Retinal pigment epithelial cell (primary cell): ENCODE data around the gene TRIM58.

ENCODE experiments used
- DNase-seq: peaks from one replicate; pipeline ENCODE4 v3.0.0-alpha.2; 2010; ENCODE audit warnings: low read depth
- H3K4me3 ChIP-seq: 2 replicates; pipeline ENCODE4 v1.5.1; 2011; ENCODE audit warnings: mild to moderate bottlenecking, low read length, control low read depth, moderate library complexity
- CTCF ChIP-seq: conservative IDR thresholded peaks from 2 replicates; pipeline ENCODE4 v1.5.1; 2011; ENCODE audit warnings: low read depth, low read length, control low read depth, inconsistent platforms

The TRIM58 gene

DNA sequence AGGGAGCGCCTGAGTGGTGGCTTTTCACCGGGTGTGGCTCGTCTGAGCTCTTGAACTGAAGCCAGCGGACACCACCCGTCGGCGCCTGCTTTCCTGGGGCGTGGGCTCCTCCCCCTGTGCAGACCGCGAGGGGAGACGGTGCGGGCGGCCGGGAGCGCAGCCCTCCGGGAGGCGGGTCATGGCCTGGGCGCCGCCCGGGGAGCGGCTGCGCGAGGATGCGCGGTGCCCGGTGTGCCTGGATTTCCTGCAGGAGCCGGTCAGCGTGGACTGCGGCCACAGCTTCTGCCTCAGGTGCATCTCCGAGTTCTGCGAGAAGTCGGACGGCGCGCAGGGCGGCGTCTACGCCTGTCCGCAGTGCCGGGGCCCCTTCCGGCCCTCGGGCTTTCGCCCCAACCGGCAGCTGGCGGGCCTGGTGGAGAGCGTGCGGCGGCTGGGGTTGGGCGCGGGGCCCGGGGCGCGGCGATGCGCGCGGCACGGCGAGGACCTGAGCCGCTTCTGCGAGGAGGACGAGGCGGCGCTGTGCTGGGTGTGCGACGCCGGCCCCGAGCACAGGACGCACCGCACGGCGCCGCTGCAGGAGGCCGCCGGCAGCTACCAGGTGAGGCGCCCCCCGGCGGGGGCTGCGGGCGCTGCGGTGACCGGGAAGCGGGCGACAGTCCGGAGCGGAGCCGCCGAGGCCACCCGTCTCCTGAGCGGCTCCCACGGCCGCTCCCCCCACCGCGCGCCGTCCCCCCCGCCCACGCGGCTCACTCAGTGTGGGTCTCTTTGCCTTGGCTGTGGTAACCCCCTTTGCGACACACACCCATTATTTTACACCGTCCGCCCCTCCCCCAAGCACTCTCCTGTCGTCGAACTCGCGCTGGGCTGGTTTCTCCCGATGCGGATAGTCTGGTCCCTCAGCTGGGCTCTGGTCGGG is at the start of gene TRIM58:
Gene TRIM58 (plus strand): TSS at position 119 of the 916 bp plus-strand sequence. CDS start 60 bp downstream, at position 179.
- peak; percentile 45 for TF ChIP-seq CTCF

DNA sequence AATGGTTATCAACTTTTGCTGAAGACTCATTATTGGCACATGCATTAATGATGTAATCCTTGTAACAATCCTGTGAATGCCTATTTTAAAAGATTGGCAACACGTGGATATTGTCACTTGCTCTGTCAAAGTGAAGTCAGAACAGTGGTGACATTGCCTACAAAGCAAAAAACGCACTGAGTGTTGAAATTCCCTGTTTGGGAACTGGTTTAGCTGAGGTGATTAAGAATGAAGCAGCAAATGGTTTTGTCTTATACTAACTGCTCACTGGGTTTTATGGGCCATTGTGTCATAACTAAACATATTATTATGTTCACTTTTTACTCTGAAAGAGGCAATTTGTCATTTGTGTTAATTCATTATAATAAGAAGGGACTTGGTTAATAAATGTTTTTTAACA is 44.4 kb upstream of the TRIM58 start:
- no peak overlapping the region for H3K4me3 ChIP-seq
- no peak for TF ChIP-seq CTCF
- DNase-seq, result no peak

More for the DNA sequence above, at the start of gene TRIM58:
- DNase-seq, result no peak
- peak within 1 kb of the TSS; percentile 60 for H3K4me3 ChIP-seq

DNA sequence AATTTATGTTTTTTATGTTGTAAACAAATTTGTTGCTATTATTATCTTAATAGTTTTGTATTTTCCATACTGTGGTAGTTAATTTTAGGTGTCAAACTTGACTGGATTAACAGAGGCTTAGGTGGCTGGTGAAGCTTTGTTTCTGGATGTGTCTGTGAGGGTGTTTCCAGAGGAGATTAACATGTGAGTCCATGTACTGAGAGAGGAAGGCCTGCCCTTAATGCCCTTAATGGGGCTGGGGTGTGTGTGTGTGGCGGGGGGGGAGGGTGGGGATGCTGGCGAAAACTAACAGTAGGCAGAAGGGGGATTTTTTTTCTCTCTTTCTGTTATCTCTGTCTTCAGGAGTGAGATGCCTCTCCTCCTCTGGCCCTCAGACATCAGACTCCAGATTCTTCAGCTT is 34.9 kb upstream of the TRIM58 start:
- H3K4me3 ChIP-seq, result no peak overlapping the region
- DNase-seq, result no peak
- no peak for TF ChIP-seq CTCF

GRCh38 chr1:247824023-247824422 is 33.0 kb upstream of the TRIM58 start, which contains the start of gene OR14A16:
Gene OR14A16, minus strand, starts transcription at chr1:247824119. Its CDS starts 8,390 bp downstream, at chr1:247815729.
- TF ChIP-seq CTCF, result no peak
- no peak for DNase-seq
- H3K4me3 ChIP-seq, result no peak within 1 kb of the TSS

GRCh38 chr1:247825362-247825761 is 31.6 kb upstream of the TRIM58 start:
- H3K4me3 ChIP-seq, result no peak overlapping the region
- no peak for DNase-seq
- TF ChIP-seq CTCF, result no peak

GRCh38 chr1:247829656-247830055 is 27.3 kb upstream of the TRIM58 start:
- no peak overlapping the region for H3K4me3 ChIP-seq
- DNase-seq, result no peak
- no peak for TF ChIP-seq CTCF

GRCh38 chr1:247833601-247834000 is 23.4 kb upstream of the TRIM58 start:
- no peak overlapping the region for H3K4me3 ChIP-seq
- DNase-seq, result no peak
- TF ChIP-seq CTCF, result no peak
